ENCODE results near the gene ZBED1. TPM values are rescaled to one million over a fixed set of nuclear protein-coding genes. Genes with fewer than 3 reads are reported as not detected.

ZBED1 gene
- total and polyA plus RNA-seq, 4 donors: 15.9 to 49.0 (median 26.9) TPM

- WGBS: 73% methylated on average over 6 of the region's 6 CpGs
Measured at GRCh38 chrX:2523911-2524310, 23.1 kb upstream of the ZBED1 start.

More at GRCh38 chrX:2523911-2524310, 23.1 kb upstream of the ZBED1 start:
- Histone ChIP-seq H3K4me3 (ENCODE audit: low read depth in 1 of 3, low read length in 3 of 3) (no peak overlapping the region), H3K9ac (ENCODE audit: low read depth in 1 of 2, low read length in 2 of 2) (no peak overlapping the region), H3K36me3 (ENCODE audit: control insufficient read depth in 4 of 4, insufficient read depth in 3 of 4, low read depth in 1 of 4, low read length in 3 of 4) (no peaks in the 10 kb centered on the region), H3K27ac (ENCODE audit: low read depth in 1 of 2, low read length in 2 of 2) (no peak overlapping the region), H3K4me1 (ENCODE audit: control insufficient read depth in 4 of 4, insufficient read depth in 4 of 4, low read length in 3 of 4) (no peaks in the 10 kb centered on the region), H3K9me3 (ENCODE audit: control insufficient read depth in 4 of 4, low read length in 3 of 4) (no peaks in the 10 kb centered on the region), H3K27me3 (ENCODE audit: control insufficient read depth in 4 of 4, insufficient read depth in 4 of 4, low read length in 3 of 4) (no peaks in the 10 kb centered on the region)
- no peak for TF ChIP-seq YY1 (IDR thresholded peaks at IDR 0.05)
- TF ChIP-seq CTCF (IDR thresholded peaks at IDR 0.05; ENCODE audit: low read depth, low read length, missing input control): no peak
- TF ChIP-seq JUND (IDR thresholded peaks at IDR 0.05): no peak
- TF ChIP-seq NR2F2 (IDR thresholded peaks at IDR 0.05): no peak
- no peak for TF ChIP-seq FOXA1 (IDR thresholded peaks at IDR 0.05)
- TF ChIP-seq ATF3 (IDR thresholded peaks at IDR 0.05): no peak
- TF ChIP-seq RAD21 (IDR thresholded peaks at IDR 0.05): no peak
- TF ChIP-seq MAX (IDR thresholded peaks at IDR 0.05): no peak
- TF ChIP-seq TAF1 (conservative IDR thresholded peaks at IDR 0.05): no peak
- TF ChIP-seq HNF4G (IDR thresholded peaks at IDR 0.05): no peak
- no peak for TF ChIP-seq EGR1 (IDR thresholded peaks at IDR 0.05; ENCODE audit: low read depth in 2 of 2)
- no peak for TF ChIP-seq GABPA (IDR thresholded peaks at IDR 0.05 in 1 of 2, conservative IDR thresholded peaks at IDR 0.05 in 1 of 2)
- TF ChIP-seq FOXA2 (IDR thresholded peaks at IDR 0.05): no peak
- TF ChIP-seq RXRA (IDR thresholded peaks at IDR 0.05): no peak
- no peak for TF ChIP-seq REST (IDR thresholded peaks at IDR 0.05)
- TF ChIP-seq ZBTB33 (IDR thresholded peaks at IDR 0.05): no peak
- TF ChIP-seq SP1 (IDR thresholded peaks at IDR 0.05): no peak
- TF ChIP-seq HNF4A (conservative IDR thresholded peaks at IDR 0.05): no peak
- no peak for DNase-seq (ENCODE audit: low spot score)
